Pons (tissue), 1 donor: ENCODE data around the gene PTDSS2.
A peak's percentile ranks its signal among the peaks of the same experiment; 100 is the strongest.

Source experiments
- DNase-seq: peaks from one replicate; pipeline ENCODE4 v3.0.0-alpha.2; 2016; ENCODE audit warnings: low spot score

PTDSS2 gene

GRCh38 chr11:447923-448731 is 2.0 kb upstream of the PTDSS2 start:
- DNase-seq: peak; percentile 90

- DNase-seq: peak; percentile 70
Measured at GRCh38 chr11:450809-451451, 851 bp downstream of the PTDSS2 start.

- DNase-seq: no peak
Measured at GRCh38 chr11:451738-452137, 1.7 kb downstream of the PTDSS2 start.

GRCh38 chr11:452203-452744 is 2.2 kb downstream of the PTDSS2 start:
- no peak for DNase-seq

GRCh38 chr11:452916-453527 is 2.9 kb downstream of the PTDSS2 start:
- no peak for DNase-seq

GRCh38 chr11:453564-453963 is 3.5 kb downstream of the PTDSS2 start:
- DNase-seq: no peak

- no peak for DNase-seq
Measured at GRCh38 chr11:454043-454442, 4.0 kb downstream of the PTDSS2 start.

- no peak for DNase-seq
Measured at GRCh38 chr11:454801-455565, 4.9 kb downstream of the PTDSS2 start.

GRCh38 chr11:455566-456147 is 5.6 kb downstream of the PTDSS2 start:
- no peak for DNase-seq

- no peak for DNase-seq
Measured at GRCh38 chr11:456533-456932, 6.5 kb downstream of the PTDSS2 start.

- no peak for DNase-seq
Measured at GRCh38 chr11:457111-457760, 7.2 kb downstream of the PTDSS2 start.

GRCh38 chr11:459511-460220 is 9.6 kb downstream of the PTDSS2 start:
- DNase-seq: no peak

GRCh38 chr11:460331-461199 is 10.5 kb downstream of the PTDSS2 start:
- DNase-seq: no peak

GRCh38 chr11:461626-462025 is 11.5 kb downstream of the PTDSS2 start:
- no peak for DNase-seq

- no peak for DNase-seq
Measured at GRCh38 chr11:462107-462890, 12.2 kb downstream of the PTDSS2 start.

- no peak for DNase-seq
Measured at GRCh38 chr11:464316-464715, 14.2 kb downstream of the PTDSS2 start.

- no peak for DNase-seq
Measured at GRCh38 chr11:465896-466530, 15.9 kb downstream of the PTDSS2 start.

- DNase-seq: no peak
Measured at GRCh38 chr11:468036-468435, 18.0 kb downstream of the PTDSS2 start.
